ENCODE data around the gene FBN2. TPM values are rescaled to one million over a fixed set of nuclear protein-coding genes. Genes with fewer than 3 reads are reported as not detected.

Gene FBN2
- total RNA-seq, 4 donors from 2014 or later, result 0.16 to 2.4 (median 0.26) TPM

- TF ChIP-seq CTCF (IDR thresholded peaks at IDR 0.05; ENCODE audit: low read depth), result no peak
These were observed 324.2 kb downstream of the FBN2 start for GRCh38 chr5:128213833-128214232.

- no peak for TF ChIP-seq CTCF (IDR thresholded peaks at IDR 0.05; ENCODE audit: low read depth)
These were observed 324.7 kb downstream of the FBN2 start for GRCh38 chr5:128213340-128213739.

- no peak for TF ChIP-seq CTCF (IDR thresholded peaks at IDR 0.05; ENCODE audit: low read depth)
These were observed 325.7 kb downstream of the FBN2 start for GRCh38 chr5:128212191-128212806.

- TF ChIP-seq CTCF (IDR thresholded peaks at IDR 0.05; ENCODE audit: low read depth), result no peak
These were observed 329.6 kb downstream of the FBN2 start for GRCh38 chr5:128208436-128208835.

Small RNAs within 50 kb of the gene (small RNA-seq; reads per million reads assigned to genes)
- 0.49 reads per million for gene RF00019

Measured in subcutaneous adipose tissue (tissue), 4 donors.